ENCODE results near the gene WDFY4. TPM values are rescaled to one million over a fixed set of nuclear protein-coding genes. Genes with fewer than 3 reads are reported as not detected.

The WDFY4 gene
- total and polyA plus RNA-seq, 9 of the 15 experiments (the other 6 are each of a cell fraction or from before 2014, with no cell fraction given): 0.01 to 0.02 (median 0.01) TPM; not detected in 6

DNA sequence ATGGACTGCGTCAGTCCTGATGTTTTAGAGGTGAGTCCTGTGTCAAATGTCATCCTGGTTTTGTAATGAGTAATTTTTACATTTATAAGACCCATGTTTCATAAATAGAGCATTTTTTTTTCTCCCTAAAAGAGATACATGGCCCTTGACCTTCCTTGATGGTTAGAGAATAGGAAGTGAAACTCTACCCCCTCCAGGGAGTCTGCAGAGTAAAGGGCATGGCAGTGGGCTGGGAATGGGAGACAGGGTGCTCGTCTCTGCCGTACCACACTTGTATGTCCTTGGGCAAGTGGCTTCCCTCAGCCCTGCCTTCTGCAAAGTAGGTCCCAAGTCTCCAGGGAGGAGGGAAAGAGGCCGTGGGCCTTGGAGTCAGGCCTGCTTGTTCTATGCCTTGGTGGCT is 63.9 kb downstream of the WDFY4 start:
- DNase-seq (ENCODE audit: extremely low read depth in 1 of 4, low spot score in 3 of 4) (no peak), FAIRE-seq (no peak), ATAC-seq (no peak)
- H3K4me1 ChIP-seq (replicated peaks in 1 of 2; ENCODE audit: control insufficient read depth in 2 of 2, insufficient read depth in 2 of 2, low read length in 2 of 2): peaks cover 0 to 4% of the 10 kb centered on the region in 2 experiments; a peak in 1 of 5 replicates
- no peaks in the 10 kb centered on the region for H3K9me3 ChIP-seq (replicated peaks; ENCODE audit: control insufficient read depth, insufficient read depth, low read depth, low read length)
- no TSS peak for BruUV-seq (replicated peaks)
- WGBS (ENCODE audit: insufficient coverage, low coverage, missing lambda C conversion rate): 0% methylated on average over 4 of the region's 4 CpGs
- H3K36me3 ChIP-seq (ENCODE audit: control insufficient read depth, insufficient read depth, low read length): no peaks in the 10 kb centered on the region
- H3K79me2 ChIP-seq (ENCODE audit: control insufficient read depth, insufficient read depth, low read length): no peaks in the 10 kb centered on the region
- H4K20me1 ChIP-seq (replicated peaks; ENCODE audit: control insufficient read depth, insufficient read depth, low read length): no peaks in the 10 kb centered on the region
- TF ChIP-seq MTA1 (IDR thresholded peaks at IDR 0.05; ENCODE audit: borderline replicate concordance) (no peak), ZC3H8 (IDR thresholded peaks at IDR 0.05) (no peak), MTF1 (CRISPR knock-in tag; IDR thresholded peaks at IDR 0.05; ENCODE audit: borderline replicate concordance) (no peak), PYGO2 (tag; IDR thresholded peaks at IDR 0.05) (no peak), POLR2G (IDR thresholded peaks at IDR 0.05; ENCODE audit: low read depth, low read length) (no peak), CC2D1A (IDR thresholded peaks at IDR 0.05) (no peak), TEAD4 (IDR thresholded peaks at IDR 0.05; ENCODE audit: low read length) (no peak), TEAD4 (CRISPR knock-in tag; IDR thresholded peaks at IDR 0.05; ENCODE audit: borderline replicate concordance) (no peak)
- TF ChIP-seq, protein P1, sequence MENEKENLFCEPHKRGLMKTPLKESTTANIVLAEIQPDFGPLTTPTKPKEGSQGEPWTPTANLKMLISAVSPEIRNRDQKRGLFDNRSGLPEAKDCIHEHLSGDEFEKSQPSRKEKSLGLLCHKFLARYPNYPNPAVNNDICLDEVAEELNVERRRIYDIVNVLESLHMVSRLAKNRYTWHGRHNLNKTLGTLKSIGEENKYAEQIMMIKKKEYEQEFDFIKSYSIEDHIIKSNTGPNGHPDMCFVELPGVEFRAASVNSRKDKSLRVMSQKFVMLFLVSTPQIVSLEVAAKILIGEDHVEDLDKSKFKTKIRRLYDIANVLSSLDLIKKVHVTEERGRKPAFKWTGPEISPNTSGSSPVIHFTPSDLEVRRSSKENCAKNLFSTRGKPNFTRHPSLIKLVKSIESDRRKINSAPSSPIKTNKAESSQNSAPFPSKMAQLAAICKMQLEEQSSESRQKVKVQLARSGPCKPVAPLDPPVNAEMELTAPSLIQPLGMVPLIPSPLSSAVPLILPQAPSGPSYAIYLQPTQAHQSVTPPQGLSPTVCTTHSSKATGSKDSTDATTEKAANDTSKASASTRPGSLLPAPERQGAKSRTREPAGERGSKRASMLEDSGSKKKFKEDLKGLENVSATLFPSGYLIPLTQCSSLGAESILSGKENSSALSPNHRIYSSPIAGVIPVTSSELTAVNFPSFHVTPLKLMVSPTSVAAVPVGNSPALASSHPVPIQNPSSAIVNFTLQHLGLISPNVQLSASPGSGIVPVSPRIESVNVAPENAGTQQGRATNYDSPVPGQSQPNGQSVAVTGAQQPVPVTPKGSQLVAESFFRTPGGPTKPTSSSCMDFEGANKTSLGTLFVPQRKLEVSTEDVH (IDR thresholded peaks at IDR 0.05; ENCODE audit: low read depth, partially characterized antibody): no peak
- peaks cover 2 to 11% of the 10 kb centered on the region in 2 experiments; a peak in 2 of 5 replicates for H3K27me3 ChIP-seq (ENCODE audit: control insufficient read depth in 2 of 2, insufficient read depth in 2 of 2, low read length in 2 of 2)
- ChIA-PET CTCF (ENCODE audit: low intra/inter-chr PET ratio) (no interaction called here), POLR2A (no interaction called here)
- in situ Hi-C loops (cut with MboI) (no loop called here), intact Hi-C loops (cut with micrococcal nuclease) (loop anchor here (10.0 kb wide), 1 partner anchor 766 kb away; no protein-coding TSS in a partner anchor)
- H3K9me1 ChIP-seq (ENCODE audit: control insufficient read depth, insufficient read depth, low read length): no peaks in the 10 kb centered on the region
- no peak overlapping the region for H3K4me3 ChIP-seq
- H2AFZ ChIP-seq (ENCODE audit: low read depth, low read length): no peak overlapping the region
- no peak overlapping the region for H3K27ac ChIP-seq (ENCODE audit: extremely low read depth, low read depth, low read length)
- H3K4me2 ChIP-seq (ENCODE audit: insufficient read depth, low read length): no peak overlapping the region
- no peak overlapping the region for H3K9ac ChIP-seq (ENCODE audit: insufficient read depth in 1 of 2, low read depth in 2 of 2, low read length in 2 of 2)
